Tongue (tissue), 2 donors: ENCODE results near the gene HOXB4. TPM values are rescaled to one million over a fixed set of nuclear protein-coding genes. Genes with fewer than 3 reads are reported as not detected.

ENCODE experiments used
- DNase-seq: peaks from one replicate; pipeline ENCODE4 v3.0.0-alpha.2; 2015
- total RNA-seq: library from RNA; depleted of rRNA; stranded (reverse); fragments of >200 nt; gene quantifications from one replicate; pipeline ENCODE4 v1.2.3, GENCODE V29; 2014

HOXB4 gene
- total RNA-seq, 1 donor from 2014 or later = 0.92 TPM

- DNase-seq = no peak
These were observed 18.9 kb downstream of the HOXB4 start for GRCh38 chr17:48559122-48559839.

- no peak for DNase-seq
These were observed 19.4 kb downstream of the HOXB4 start for GRCh38 chr17:48558831-48559121.

GRCh38 chr17:48558057-48558830 is 19.9 kb downstream of the HOXB4 start:
- peak; percentile 1 for DNase-seq

- peak; percentile 0 for DNase-seq
These were observed 21.4 kb downstream of the HOXB4 start for GRCh38 chr17:48556576-48557401.

- DNase-seq = peak; percentile 3
These were observed 21.9 kb downstream of the HOXB4 start for GRCh38 chr17:48556229-48556575.

GRCh38 chr17:48555258-48556228 is 22.6 kb downstream of the HOXB4 start:
- peak; percentile 72 for DNase-seq

GRCh38 chr17:48554412-48555257 is 23.5 kb downstream of the HOXB4 start:
- DNase-seq = peak; percentile 36

GRCh38 chr17:48553826-48554225 is 24.3 kb downstream of the HOXB4 start:
- DNase-seq = peak; percentile 3

- peak; percentile 5 for DNase-seq
These were observed 25.0 kb downstream of the HOXB4 start for GRCh38 chr17:48553190-48553547.

- peak; percentile 28 for DNase-seq
These were observed 25.5 kb downstream of the HOXB4 start for GRCh38 chr17:48552466-48553189.

- DNase-seq = peak; percentile 42
These were observed 26.3 kb downstream of the HOXB4 start for GRCh38 chr17:48551596-48552465.

- peak; percentile 9 for DNase-seq
These were observed 27.0 kb downstream of the HOXB4 start for GRCh38 chr17:48551214-48551555.

GRCh38 chr17:48550502-48551213 is 27.5 kb downstream of the HOXB4 start:
- DNase-seq = no peak

GRCh38 chr17:48549914-48550501 is 28.1 kb downstream of the HOXB4 start:
- DNase-seq = no peak

GRCh38 chr17:48549281-48549630 is 28.9 kb downstream of the HOXB4 start:
- DNase-seq = no peak

GRCh38 chr17:48548523-48549280 is 29.4 kb downstream of the HOXB4 start:
- DNase-seq = no peak

GRCh38 chr17:48547808-48548522 is 30.2 kb downstream of the HOXB4 start:
- peak; percentile 68 for DNase-seq
